Stimulated activated CD4-positive, alpha-beta T cell treated with anti-CD3 and anti-CD28 coated beads, Interleukin-1b, Interleukin-23, amount 100 ng/mL, for 1 hour (primary cell): ENCODE data around the gene ZNF689.
"Not testable (repeated sequence)": the region's sequence is repeated elsewhere in the genome, so short reads cannot be mapped to it uniquely, and the experiment has no call there.

Experiments
- DNase-seq, 2 donors: peaks; one replicate each; pipeline ENCODE4 v3.0.0-alpha.2; 2020; ENCODE audit warnings: low read depth in 2 of 2

The ZNF689 gene

DNA sequence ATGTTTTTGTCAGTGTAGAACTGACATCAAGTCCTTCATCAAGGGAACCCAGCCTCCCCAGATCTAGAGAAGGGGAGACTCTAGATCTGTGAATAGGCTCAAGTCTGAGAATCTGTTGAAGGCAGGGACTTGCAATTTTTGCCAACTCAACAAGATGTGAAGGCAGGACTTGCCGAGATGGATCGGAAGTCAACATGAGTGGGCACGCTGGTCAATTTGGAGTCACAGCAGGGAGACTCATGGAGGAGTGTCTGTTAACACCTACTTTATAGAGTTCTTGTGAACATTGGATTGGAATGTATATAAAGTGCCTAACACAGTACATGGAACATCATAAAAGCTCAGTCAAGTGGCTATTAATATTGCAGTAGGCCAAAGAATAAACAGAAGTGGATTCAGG, 10.0 kb downstream of the ZNF689 start:
- no peak for DNase-seq

DNA sequence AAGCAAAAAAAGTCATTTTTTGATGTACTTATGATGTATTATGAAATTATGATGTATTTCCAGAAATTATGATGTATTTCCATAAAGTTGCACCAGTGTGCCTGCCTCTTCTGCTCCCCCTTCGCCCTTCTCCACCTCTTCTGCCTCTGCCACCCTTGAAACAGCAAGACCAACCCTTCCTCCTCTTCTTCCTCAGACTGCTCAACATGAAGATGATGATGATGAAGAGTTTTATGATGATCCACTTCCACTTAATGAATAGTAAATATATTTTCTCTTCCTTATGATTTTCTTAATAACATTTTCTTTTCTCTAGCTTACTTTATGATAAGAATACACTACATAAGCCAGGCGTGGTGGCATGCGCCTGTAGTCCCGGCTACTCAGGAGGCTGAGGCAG, 17.3 kb downstream of the ZNF689 start:
- no peak for DNase-seq

DNA sequence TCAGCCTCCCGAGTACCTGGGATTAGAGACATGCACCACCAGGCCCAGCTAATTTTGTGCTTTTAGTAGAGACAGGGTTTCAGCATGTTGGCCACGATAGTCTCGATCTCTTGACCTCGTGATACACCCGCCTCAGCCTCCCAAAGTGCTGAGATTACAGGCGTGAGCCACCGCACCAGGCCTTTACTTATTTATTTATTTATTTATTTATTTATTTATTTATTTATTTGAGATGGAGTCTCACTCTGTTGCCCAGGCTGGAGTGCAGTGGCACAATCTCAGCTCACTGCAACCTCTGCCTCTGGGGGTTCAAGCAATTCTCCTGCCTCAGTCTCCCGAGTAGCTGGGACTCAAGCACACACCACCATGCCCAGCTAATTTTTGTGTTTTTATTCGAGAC, 19.3 kb downstream of the ZNF689 start:
- not testable (repeated sequence) for DNase-seq

DNA sequence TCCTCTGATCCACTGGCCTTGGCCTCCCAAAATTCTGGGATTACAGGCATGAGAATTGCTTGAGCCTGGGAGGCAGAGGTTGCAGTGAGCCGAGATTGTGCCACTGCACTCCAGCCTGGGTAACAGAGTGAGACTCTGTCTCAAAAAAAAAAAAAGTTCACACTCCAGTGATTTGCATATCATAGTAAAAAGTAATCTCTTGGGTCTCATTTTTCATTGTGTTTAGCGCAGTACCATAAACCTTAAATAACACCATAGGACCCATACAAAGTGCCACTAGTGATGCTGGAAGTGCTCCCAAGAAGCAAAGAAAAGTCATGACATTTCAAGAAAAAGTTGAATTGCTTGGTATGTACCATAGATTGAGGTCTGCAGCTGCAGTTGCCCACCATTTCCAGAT, 20.6 kb downstream of the ZNF689 start:
- not testable (repeated sequence) for DNase-seq

DNA sequence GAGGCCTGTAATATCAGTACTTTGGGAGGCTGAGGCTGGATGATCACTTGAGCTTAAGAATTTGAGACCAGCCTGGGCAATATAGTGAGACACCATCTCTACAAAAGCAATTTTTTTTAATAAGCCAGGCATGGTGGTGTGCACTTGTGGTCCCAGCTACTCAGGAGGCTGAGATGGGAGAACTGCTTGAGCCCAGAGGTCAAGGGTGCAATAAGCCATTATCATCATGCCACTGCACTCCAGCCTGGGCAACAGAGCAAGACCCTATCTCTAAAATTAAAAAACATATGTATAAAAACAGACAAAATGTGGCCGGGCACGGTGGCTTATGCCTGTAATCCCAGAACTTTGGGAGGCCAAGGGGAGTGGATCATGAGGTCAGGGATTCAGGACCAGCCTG, 21.5 kb downstream of the ZNF689 start:
- no peak for DNase-seq

DNA sequence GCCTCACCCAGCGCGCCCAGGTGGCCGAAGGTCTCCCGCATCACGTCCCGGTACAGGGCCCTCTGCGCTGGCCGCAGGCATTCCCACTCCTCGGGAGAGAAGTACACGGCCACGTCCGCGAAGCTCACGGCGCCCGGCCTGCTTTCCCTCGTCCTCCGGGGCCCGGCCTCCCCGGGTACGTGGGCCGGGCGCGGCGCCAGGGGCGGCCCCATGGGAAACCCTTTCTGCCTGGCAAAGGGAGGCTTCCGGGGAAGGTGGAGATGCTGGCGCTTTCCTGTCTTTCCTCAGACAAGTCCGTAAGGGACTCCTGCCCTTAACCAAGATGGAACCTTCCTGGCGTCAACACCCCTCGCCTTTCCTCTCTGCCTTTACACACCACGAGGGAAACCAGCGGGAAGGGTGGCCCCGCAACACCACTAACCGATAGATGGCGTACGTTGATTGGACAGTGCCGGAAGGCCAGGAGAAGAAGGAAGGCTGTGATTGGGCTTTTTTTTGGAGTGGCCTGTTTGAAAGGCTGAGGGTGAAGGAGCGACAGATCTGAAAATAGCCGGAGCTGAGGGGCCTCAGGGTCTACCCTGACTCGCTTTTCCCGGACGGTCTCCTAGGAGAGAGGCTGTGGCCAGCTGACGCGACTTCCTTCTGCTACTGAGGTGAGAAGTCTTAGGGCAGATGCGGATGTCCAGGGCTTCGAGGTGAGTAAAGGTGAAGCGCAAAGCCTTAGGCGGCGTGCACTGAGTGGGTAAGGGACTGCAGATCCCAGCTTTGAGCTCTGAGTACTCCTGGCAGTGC, 24.6 kb downstream of the ZNF689 start, which contains the start of gene ZNF785:
ZNF785 (minus strand) TSS at position 298 of the 792 bp plus-strand sequence; CDS start at position 212, 86 bp downstream.
- peak; percentile 68 to 81 for DNase-seq

DNA sequence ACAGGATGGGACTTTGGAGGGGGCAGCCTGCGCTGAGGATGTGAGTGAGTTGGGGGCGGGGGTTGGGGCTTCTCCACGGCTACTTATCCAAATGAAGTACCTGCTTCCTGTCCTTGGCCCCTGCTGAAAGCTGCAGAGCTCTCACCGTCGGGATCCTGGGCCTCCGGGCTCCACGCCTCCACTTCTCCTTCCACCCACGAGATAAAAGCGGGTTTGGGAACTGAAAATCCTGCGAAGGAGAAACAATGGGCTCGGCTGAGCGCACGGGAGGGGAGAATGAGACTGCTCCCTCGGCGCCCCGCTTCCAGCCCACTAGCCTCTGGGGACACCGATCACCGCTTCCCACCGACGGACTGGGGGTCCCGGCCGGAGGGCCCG, 25.2 kb downstream of the ZNF689 start:
- DNase-seq = no peak

DNA sequence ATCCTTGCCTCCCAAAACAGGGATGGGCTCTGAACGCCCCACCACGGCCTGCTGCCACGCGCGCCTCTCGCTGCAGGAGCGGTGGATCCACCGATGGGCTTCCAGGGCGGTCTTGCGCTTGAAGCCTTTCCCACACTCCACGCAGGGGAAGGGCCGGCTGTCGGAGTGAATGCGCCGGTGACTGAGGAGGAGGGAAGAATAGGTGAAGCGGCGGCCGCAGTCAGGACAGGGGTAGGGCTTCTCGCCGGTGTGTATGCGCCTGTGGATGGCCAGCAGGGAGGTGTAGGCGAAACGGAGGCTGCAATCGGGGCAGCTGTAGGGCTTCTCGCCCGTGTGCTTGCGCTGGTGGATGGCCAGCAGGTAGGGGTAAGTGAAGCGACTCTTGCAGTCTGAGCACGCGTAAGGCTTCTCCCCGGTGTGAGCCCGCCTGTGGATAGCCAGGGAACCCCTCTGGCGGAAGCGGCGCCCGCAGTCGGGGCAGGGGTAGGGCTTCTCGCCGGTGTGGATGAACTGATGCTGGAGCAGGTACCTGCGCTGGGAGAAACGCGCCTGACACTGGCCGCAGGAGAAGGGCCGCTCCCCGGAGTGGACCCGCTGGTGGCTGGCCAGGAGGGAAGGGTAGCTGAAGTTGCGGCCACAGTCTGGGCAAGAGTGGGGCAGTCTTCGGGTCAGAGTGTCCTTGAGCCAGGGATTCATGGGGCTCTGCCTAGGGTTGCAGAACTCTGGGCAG, 27.4 kb downstream of the ZNF689 start:
- no peak for DNase-seq

DNA sequence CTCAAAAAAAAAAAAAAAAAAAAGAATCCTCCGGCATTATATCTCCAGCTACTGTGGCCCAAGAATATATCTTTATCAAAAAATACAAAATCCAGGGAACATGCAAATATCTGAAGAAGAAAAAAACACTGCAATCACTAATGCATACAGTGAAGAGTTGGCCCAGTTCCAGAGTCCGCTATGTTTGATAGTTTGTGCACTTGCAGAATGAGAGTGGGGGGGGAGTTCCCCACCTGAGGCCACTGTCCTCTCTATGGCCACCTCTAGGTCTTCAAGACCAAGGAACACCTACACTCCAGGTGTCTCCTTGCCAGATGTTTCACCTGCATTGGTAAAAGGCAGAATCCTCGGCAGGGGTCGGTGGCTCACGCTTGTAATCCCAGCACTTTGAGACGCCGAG, 28.7 kb downstream of the ZNF689 start:
- no peak for DNase-seq

DNA sequence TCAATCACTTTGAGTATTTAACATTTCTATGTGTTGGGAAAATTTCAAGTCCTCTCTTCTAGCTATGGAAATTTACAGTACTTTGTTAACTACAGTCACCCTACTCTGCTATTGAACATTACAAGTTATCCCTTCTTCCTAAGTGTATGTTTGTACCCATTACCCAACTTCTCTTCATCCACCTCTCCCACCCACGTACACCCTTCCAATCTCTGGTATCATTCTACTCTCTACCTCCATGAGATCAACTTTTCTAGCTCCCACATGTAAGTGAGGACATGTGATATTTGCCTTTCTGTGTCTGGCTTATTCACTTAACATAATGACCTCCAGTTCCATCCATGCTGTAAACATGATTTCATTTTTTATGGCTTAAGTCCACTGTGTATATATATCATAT, 35.5 kb downstream of the ZNF689 start:
- DNase-seq = no peak

DNA sequence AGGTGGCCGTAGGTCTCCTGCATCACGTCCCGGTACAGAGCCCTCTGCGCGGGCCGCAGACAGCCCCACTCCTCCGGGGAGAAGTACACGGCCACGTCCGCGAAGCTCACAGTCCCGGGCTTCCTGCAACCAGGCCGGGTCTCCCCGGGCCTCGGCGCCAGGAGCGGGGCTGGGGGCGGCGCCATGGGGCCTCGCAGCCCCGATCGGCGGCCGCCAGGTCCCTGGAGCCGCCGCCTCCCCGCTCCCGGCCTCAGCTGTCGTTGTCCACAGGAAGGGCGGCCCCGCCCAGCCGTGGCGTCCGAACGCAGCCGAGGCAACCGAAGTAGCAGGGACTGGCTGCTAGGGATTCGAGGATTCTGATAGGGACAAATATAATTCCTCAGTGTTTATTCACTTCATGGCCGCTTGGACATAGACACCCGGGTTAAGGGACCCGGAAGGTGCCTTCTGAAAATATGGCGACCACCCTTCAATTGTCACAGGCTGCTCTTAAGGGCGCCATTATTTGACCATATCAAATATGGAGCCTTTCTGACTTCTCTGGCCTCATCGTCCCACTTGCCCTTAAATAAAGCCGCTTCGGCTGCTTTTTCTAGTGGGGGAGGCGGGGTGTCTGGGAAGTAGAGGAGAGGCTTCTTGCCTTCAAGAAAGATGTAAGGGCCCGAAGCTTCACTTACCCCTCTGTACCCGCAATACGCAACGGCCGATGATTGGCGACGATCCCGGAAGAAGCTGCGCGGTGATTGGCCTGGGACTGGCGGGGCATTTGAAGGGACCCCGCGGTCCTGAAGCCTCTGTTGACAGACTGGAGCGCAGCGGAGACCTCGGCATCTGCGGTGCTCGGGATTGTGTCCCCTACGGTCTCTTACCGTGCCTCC, 38.5 kb downstream of the ZNF689 start, which contains the start of gene ZNF688:
ZNF688 (minus strand) TSS at position 270 of the 878 bp plus-strand sequence; CDS start at position 185, 85 bp downstream.
- DNase-seq = peak; percentile 78 to 88

DNA sequence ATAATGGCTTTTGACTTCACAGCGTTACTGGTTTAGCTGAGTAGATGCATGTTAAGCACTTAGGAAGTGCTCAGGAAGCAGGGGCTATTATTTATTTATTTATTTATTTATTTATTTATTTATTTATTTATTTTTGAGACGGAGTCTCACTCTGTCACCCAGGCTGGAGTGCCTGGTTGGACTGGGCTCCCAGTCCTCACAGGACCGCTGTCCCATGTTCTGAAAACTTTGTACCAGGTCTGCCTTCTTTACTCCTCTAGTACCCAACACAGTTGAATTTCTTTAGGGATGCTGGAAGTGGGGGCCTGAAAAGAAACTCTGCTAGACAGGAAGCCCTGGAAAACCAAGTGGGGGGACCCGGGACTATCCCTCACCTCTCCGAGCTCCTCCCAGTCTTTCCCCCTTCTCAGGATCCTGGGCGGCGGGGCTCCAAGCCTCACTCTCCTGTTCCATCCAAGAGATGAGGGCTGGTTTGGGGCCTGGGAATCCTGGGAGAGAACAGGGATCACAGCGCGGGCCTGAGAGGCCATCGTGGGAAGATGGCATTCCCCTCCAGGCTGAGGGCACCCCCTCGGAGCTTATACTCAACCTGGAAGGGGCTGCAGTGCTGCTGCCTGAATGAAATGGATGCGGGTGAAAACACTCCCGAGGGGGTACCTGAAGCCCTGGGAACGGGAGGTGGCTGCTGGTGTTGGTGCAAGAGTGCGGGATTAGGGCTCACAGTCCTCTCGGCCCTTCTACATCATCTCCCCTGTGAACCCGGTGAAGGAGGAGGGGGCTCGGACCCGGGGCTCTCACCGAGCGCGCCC, 39.3 kb downstream of the ZNF689 start:
- no peak for DNase-seq

DNA sequence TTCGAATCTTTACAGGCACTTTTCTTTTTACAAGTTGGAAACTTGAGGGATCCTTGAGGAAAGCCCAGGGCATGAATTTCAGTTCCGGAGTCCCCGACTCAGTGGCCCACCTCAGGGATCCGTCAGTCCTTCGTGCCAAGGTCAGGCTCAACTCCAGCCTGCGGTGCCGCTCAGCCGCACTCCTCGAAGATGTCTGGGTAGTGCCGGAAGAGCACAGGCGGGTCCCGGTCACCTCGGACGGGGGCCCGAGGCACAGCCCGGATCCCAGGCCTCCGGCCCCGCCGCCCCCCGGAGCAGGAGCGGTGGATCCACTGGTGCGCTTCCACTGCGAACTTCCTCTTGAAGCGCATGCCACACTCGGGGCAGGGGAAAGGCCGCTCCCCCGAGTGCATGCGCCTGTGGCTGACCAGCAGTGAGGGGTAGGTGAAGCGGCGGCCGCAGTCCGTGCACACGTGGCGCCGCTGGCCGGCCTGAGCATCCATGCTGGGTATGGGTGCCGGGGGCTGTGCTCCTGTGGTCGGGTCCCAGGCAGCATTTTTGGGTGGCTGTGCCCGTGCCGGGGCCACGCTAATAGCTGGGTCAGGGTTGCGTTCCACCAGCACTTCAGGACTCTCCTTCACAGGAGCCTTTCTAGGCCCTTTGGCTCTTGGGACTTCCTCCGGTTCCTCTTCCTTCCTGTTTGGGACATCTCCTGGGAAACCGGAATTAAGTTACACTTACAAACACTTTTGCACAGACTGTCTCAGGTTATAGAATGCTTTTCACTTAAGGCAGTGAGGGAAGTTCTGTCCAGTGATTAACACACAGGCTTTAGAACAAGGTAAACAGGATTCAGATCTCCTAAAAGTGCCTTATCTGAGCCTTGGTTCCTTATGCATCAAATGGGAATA, 40.2 kb downstream of the ZNF689 start:
- DNase-seq = no peak

DNA sequence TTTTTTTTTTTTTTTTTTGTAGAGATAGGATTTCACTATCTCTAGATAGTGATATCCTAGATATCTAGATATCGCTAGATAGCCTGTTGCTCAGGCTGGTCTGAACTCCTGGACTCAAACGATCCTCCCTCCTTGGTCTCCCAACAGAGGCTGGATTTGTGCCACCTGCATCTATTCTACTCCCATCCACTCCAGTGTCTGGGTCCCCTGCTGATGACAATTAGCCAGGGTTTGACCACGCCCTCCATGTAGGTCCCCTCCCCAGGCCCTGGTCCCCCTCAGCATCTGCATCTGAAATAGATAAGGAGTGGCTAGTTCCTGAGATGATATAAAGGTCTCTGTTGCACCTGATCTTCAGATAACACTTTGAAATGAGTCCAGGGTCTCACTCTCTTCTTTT, 40.9 kb downstream of the ZNF689 start:
- DNase-seq = no peak

DNA sequence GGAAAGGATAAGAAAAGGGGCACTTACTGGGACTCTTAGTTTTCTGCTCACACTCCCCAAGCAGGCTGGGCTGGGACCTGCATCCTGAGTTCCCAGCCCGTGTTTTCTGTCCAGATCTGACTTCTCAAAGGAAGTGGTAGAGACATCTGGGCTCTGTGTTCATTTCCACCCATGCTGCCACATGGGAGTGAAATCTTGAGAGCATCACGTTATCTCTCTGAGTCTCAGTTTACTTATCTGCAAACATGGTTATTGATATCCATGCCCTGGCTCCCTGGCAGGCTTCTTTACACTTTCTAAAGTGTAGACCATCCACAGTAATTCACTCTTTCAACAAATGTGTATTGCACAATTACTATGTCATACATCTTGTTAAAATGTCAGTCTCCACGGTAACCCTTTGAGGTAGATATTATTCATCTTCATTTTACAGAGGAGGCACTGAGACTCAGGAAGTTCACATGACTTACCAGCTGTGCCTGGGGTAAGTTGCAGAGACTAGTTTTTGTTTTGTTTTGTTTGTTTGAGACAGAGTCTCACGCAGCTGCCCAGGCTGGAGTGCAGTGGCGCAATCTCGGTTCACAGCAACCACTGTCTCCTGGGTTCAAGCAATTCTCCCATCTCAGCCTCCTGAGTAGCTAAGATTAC, 42.1 kb downstream of the ZNF689 start:
- no peak for DNase-seq

DNA sequence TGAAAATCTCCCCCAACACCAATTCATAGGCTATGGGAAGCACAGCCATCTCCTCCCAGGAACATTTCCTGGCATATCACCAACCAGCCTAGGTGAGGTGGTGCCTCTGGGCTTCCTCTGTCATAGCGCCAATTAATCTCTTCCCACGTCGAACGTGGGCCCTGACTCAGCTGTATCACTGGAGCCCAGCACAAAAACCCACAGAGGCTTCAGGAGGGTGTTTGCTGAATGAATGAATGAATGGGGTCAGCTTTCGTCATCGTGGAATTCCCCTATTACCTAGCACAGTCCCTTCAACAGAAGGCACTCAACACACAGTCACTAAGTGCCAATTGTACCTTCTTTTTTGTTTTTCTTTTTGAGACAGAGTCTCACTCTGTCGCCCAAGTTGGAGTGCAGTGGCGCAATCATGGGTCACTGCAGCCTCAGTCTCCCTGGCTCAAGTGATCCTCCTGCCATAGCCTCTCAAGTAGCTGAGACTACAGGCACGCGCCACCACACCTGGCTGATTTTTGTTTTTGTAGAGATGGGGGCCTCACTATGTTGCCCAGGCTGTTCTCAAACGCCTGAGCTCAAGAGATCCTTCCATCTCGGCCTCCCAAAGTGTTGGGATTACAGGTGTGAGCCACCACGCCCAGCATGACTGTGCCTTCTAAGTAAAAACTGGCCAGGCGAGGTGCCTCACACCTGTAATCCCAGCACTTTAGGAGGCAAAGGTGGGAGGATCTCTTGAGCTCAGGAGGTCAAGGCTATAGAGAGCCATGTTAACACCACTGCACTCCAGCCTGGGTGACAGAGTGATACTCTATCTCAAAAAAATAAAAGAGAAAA, 42.8 kb downstream of the ZNF689 start:
- peak in 1 of 2 donors; percentile 22 for DNase-seq

DNA sequence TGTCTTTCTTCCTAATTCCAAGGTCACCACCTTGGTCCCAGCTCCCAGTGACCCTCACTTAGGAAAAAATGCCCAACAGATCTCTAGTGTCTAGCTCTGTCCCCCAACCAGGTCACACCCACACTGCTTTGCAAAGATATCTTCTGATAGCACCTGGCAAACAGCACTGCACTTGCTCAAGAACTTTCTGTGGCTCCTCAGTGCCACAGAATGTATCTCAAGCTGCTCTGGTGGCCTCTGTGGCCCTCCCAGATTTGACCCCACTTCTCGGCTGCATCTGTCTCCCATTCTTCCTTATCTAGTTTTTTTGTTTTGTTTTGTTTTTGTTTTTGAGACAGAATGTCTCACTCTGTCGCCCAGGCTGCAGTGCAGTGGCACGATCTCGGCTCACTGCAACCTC, 43.7 kb downstream of the ZNF689 start:
- no peak for DNase-seq

DNA sequence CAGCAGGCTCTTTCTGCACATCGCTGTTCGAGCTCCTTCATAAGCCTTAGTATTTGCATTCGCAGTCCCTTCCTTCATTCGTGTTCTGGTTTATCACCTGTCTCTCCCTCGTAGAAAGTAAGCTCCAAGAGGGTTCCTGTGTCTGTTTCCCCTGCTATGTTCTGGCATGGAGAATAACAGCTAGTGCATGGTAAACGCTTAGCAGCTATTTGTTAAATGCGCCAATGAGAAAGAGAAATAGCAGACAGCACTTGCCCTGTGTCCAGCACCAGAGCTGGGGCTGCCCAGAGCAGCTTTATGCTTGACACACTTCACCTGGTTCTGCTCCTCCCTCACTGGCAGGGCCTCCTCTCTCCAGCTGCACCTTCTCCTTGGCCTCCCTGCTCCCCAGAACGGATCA, 44.2 kb downstream of the ZNF689 start:
- no peak for DNase-seq

DNA sequence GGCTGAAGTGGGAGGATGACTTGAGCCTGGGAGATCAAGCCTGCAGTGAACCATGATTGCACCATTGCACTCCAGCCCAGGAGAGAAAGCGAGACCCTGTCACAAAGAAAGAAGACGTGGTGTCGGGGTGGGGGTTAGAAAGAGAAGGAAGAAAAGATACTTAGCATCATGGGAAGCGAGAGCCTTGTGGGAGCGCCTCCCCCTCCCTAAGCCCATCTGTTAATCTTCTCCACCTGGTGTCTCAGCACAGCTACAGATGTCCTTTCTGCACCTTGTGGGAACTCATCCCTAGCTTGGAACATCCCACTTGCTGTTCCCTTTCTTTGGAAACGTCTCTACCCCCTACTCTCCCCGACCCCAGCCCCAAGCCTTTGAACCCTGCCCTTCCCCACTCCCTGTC, 44.7 kb downstream of the ZNF689 start:
- no peak for DNase-seq
